Subcutaneous abdominal adipose tissue (tissue), 5 donors: ENCODE results near the gene PEF1.
"Not testable (repeated sequence)": the region's sequence is repeated elsewhere in the genome, so short reads cannot be mapped to it uniquely, and the experiment has no call there.

Experiments
- H3K27ac ChIP-seq: one replicate; pipeline ENCODE4 v1.7.0; 2013; ENCODE audit warnings: low read depth, mild to moderate bottlenecking, inconsistent platforms, low read length, moderate library complexity
- H3K27me3 ChIP-seq, 5 donors: one replicate each; pipeline ENCODE4 v1.7.0; 2013; ENCODE audit warnings: low read length in 5 of 5, inconsistent platforms in 1 of 5; ENCODE audit not compliant: control insufficient read depth in 5 of 5, insufficient read depth in 4 of 5
- H3K36me3 ChIP-seq, 5 donors: one replicate each; pipeline ENCODE4 v1.7.0; 2013; ENCODE audit warnings: low read length in 5 of 5; ENCODE audit not compliant: control insufficient read depth in 5 of 5, insufficient read depth in 5 of 5
- H3K4me1 ChIP-seq, 5 donors: one replicate each; pipeline ENCODE4 v1.7.0; 2013; ENCODE audit warnings: low read length in 5 of 5, mild to moderate bottlenecking in 3 of 5, moderate library complexity in 1 of 5; ENCODE audit not compliant: control insufficient read depth in 5 of 5, insufficient read depth in 5 of 5
- H3K4me3 ChIP-seq, 5 donors: one replicate each; pipeline ENCODE4 v1.7.0; 2013; ENCODE audit warnings: low read length in 5 of 5, low read depth in 1 of 5
- H3K9ac ChIP-seq, 5 donors: one replicate each; pipeline ENCODE4 v1.7.0; 2013; ENCODE audit warnings: low read length in 5 of 5, mild to moderate bottlenecking in 4 of 5, moderate library complexity in 3 of 5
- H3K9me3 ChIP-seq, 5 donors: one replicate each; pipeline ENCODE4 v1.7.0; 2013; ENCODE audit warnings: low read length in 5 of 5; ENCODE audit not compliant: control insufficient read depth in 5 of 5
- donor health status: healthy.
- donor health status: healthy.
- donor health status: healthy.
- donor health status: healthy.
- donor health status: healthy.

The PEF1 gene

GRCh38 chr1:31588751-31589515, 55.7 kb downstream of the PEF1 start:
- Histone ChIP-seq H3K9ac (peak overlapping the region in 3 of 5 donors; percentile 31 to 58 (median 51)), H3K4me3 (peak overlapping the region in 4 of 5 donors; percentile 43 to 53 (median 48))

GRCh38 chr1:31587720-31588423, 56.8 kb downstream of the PEF1 start:
- H3K4me3 ChIP-seq = peak overlapping the region in 1 of 5 donors; percentile 52
- H3K4me1 ChIP-seq = peaks cover 21 to 69% (median 61%) of the 10 kb centered on the region in 5 donors
- peak overlapping the region in 3 of 5 donors; percentile 35 to 58 (median 55) for H3K9ac ChIP-seq
- peak overlapping the region; percentile 87 for H3K27ac ChIP-seq
- H3K36me3 ChIP-seq = peaks cover 0 to 27% (median 24%) of the 10 kb centered on the region in 5 donors
- no peaks in the 10 kb centered on the region for H3K27me3 ChIP-seq
- H3K9me3 ChIP-seq = no peaks in the 10 kb centered on the region

More at GRCh38 chr1:31588751-31589515, 55.7 kb downstream of the PEF1 start:
- Histone ChIP-seq H3K9me3 (no peaks in the 10 kb centered on the region), H3K27me3 (no peaks in the 10 kb centered on the region), H3K27ac (peak overlapping the region; percentile 87), H3K36me3 (peaks cover 0 to 22% (median 18%) of the 10 kb centered on the region in 5 donors), H3K4me1 (peaks cover 11 to 61% (median 53%) of the 10 kb centered on the region in 5 donors)

GRCh38 chr1:31587328-31587699, 57.4 kb downstream of the PEF1 start:
- Histone ChIP-seq H3K27ac (peak overlapping the region; percentile 87), H3K9ac (peak overlapping the region in 1 of 5 donors; percentile 58)
- H3K27me3 ChIP-seq = not testable (repeated sequence)

GRCh38 chr1:31586376-31587327, 58.0 kb downstream of the PEF1 start:
- Histone ChIP-seq H3K27me3 (no peaks in the 10 kb centered on the region), H3K9me3 (no peaks in the 10 kb centered on the region), H3K36me3 (peaks cover 0 to 27% (median 24%) of the 10 kb centered on the region in 5 donors), H3K27ac (peak overlapping the region; percentile 87), H3K4me3 (no peak overlapping the region), H3K4me1 (peaks cover 25 to 81% (median 73%) of the 10 kb centered on the region in 5 donors), H3K9ac (no peak overlapping the region)

More at GRCh38 chr1:31587328-31587699, 57.4 kb downstream of the PEF1 start:
- not testable (repeated sequence) for H3K9me3 ChIP-seq, H3K4me3 ChIP-seq
- Histone ChIP-seq H3K36me3 (peaks cover 0 to 27% (median 24%) of the 10 kb centered on the region in 5 donors), H3K4me1 (peaks cover 23 to 74% (median 66%) of the 10 kb centered on the region in 5 donors)

- Histone ChIP-seq H3K27ac (peak overlapping the region; percentile 84), H3K36me3 (peaks cover 0 to 27% (median 26%) of the 10 kb centered on the region in 5 donors), H3K4me3 (peak overlapping the region in 4 of 5 donors; percentile 14 to 40 (median 26)), H3K27me3 (no peaks in the 10 kb centered on the region), H3K9me3 (no peaks in the 10 kb centered on the region), H3K9ac (no peak overlapping the region), H3K4me1 (peaks cover 26 to 89% (median 81%) of the 10 kb centered on the region in 5 donors)
Observed at GRCh38 chr1:31585736-31586365, 58.8 kb downstream of the PEF1 start.

- H3K4me3 ChIP-seq = peak overlapping the region in 4 of 5 donors; percentile 14 to 40 (median 26)
- no peak overlapping the region for H3K9ac ChIP-seq
- H3K9me3 ChIP-seq = no peaks in the 10 kb centered on the region
- no peaks in the 10 kb centered on the region for H3K27me3 ChIP-seq
- peaks cover 0 to 27% (median 26%) of the 10 kb centered on the region in 5 donors for H3K36me3 ChIP-seq
- peak overlapping the region; percentile 84 for H3K27ac ChIP-seq
- H3K4me1 ChIP-seq = peaks cover 28 to 96% (median 88%) of the 10 kb centered on the region in 5 donors
Observed at GRCh38 chr1:31584869-31585735, 59.6 kb downstream of the PEF1 start.

- Histone ChIP-seq H3K9ac (peak overlapping the region in 3 of 5 donors; percentile 10 to 66 (median 42)), H3K9me3 (no peaks in the 10 kb centered on the region), H3K27ac (peak overlapping the region; percentile 84), H3K27me3 (no peaks in the 10 kb centered on the region), H3K36me3 (peaks cover 0 to 30% (median 26%) of the 10 kb centered on the region in 5 donors), H3K4me3 (peak overlapping the region in 3 of 5 donors; percentile 22 to 40 (median 29)), H3K4me1 (peaks cover 28 to 100% (median 93%) of the 10 kb centered on the region in 5 donors)
Observed at GRCh38 chr1:31583995-31584868, 60.4 kb downstream of the PEF1 start.
